HG03571 (cell line): ENCODE measurements around the gene PSMD11.

Experiments
- ATAC-seq: cut with Tn5 transposase; IDR thresholded peaks from one replicate; pipeline ENCODE4 v1.9.1; 2021; ENCODE audit not compliant: unreplicated experiment

PSMD11 gene

GRCh38 chr17:32489320-32490100 lies 45.2 kb downstream of the PSMD11 start:
- no peak for ATAC-seq

DNA sequence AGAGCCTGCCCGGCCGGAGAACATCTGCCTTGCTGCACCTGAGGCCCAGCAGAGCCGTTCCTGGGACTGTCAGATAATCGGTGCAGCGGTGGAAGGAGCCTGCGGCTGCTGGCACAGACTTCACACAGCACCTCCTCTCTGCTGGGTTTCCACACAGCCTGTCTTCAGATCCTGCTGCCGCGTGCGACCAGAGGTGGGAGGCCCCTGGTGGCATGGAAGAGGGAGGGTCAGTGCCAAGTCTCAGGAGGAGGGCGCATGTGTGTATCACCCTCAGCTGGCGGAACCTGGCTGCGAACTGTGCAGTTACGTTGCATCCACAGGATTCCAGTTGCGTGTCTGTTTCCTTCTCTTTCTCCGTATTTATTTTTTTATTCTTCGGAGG lies 45.8 kb downstream of the PSMD11 start:
- no peak for ATAC-seq

GRCh38 chr17:32491371-32492263 lies 47.3 kb downstream of the PSMD11 start:
- no peak for ATAC-seq

DNA sequence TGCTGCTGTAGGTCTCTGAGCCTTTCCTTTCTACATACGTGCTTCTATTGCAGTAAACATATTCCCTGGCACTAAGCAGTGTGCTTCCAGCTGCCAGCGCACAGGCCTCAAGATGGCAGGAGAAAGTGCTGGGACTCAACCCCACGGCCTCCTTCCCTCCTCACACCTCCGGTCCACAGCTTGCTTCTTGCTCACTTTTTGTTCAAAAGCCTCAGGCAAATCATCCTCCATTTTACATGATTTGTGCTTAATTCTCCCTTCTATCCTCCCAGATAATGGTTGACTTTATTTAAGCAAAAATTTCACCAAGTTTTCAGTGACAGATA lies 47.9 kb downstream of the PSMD11 start:
- ATAC-seq = no peak

DNA sequence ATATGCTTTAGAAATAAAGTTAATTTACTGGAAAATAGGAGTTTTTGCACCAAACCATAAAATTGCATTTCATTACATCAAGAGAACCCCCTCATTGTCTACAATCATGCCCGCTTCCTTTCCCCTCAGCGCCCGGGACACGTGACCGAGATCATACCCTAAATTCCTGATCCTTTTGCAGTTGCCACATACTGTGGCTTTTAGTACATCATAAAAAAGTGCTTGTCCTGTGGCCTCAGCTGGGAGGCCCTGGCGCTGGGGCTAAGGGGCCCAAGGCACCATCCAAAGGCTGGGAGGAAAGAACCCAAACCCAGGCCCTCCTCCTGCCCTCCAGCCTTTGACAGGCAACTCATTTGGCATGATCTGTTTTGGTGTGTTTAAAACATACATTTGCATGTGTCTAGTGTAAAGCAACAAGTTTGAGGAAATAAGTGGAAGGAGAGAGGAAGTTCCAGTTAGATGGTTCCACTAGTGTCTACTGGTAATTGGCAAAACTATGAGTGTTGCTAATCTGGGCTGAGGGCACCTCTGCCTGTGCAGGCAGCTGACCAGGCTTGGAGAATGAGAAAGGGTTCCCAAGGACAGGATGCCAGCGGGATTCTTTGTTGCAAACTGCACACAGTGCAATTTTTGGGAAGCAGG lies 48.5 kb downstream of the PSMD11 start:
- no peak for ATAC-seq

GRCh38 chr17:32493571-32493970 lies 49.3 kb downstream of the PSMD11 start:
- ATAC-seq = no peak

DNA sequence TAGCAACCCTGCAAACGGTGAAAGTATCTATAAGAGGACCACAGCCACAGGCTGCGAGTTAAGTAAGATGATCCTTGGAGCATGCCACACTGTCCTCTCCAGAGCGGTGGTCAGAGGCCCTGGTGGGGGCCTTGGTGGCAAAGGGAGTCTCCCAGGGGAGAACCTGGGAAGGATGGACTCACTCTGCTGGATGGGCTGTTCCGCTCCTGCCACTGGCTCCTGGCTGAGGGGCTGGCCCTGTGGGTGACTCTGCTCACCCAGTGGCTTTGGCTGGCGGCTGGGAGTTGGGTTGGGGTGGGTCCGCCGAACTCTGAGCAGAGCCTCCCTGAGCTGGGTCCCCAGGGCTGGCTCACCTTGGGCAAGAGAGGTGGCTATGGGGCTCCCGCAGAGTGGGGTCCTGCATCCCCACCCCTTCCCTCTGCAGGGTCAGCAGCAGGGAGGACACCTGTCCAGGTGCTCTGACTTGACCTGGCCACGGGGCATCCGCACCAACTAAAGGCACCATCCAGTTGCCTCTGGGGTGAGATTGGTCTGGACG lies 49.7 kb downstream of the PSMD11 start:
- ATAC-seq = no peak

DNA sequence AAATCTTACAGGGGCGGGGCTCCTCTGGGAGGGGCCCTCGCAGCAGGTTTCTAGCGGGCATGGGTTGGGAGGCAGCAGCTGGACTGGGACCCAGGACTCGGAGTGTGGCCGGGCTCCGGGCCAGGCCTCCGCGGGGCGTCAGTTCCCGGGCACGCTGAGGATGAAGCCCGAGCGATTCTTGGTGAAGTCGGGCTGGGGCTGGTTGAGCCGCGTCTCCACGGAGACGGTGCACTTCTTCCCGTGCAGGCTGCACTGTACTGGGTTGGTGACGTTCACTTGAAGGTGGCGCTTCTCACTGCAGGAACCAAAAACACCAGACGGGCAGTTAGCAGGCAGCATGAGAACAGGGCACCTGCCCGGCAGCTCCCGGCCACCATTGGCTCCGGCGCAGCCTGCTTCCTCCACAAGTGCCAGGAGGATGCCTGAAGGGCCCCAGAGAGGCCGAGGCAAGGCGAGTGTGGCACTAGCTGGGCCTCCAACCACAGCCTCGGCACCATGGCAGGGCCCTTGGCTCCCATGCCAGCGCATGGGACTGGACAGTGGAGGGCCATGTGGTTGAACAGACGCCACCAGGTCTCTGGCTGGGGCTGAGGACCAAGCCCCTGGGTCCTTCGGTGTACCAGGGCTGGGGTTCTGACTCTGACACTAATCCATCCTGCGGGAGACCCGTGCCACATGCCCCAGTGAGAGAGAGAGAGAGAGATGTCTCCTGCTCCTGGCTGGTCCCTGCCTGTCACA lies 50.5 kb downstream of the PSMD11 start:
- ATAC-seq = no peak

DNA sequence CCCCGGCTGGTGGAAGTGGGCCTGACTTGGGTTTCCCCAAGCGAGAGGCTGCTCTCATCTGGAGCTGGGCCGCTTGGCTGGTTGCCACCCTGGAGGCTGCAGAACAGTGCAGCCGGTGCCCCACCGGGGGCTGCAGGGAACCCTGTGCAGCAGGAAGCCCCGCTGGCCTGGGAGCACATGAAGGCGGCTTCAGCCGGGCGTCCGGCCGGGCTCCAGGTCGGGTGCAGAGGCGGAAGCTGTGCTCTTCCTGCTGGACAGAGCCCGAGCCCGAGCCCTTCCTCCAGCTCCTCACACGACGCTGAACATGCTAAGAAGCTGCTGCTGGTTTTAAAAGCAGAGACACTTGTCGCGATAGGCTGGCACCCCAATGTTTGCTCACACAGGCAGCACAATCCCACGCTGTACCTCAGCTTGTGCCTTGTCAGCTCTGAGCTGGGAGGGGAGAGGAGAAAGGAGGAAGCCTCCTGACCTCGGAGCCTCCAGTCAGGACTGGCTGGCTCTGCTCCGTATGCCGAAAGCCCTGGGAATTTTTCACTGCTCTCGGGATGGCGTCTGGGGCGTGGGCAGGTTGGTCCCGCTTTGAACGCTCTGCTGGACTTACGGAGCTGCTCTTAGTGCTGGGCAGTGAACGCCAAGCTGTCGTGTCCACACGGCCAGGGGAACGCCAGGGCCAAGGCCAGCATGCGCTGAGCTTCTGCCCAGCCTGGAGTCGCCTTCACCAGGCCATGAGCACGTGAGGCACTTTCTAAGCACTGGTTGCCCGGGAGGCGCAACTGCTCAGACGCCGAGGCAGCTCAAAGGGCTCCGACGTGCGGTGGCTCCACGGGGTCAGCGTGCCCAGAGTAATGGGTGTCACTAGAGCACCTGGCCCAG lies 51.3 kb downstream of the PSMD11 start:
- ATAC-seq = no peak

GRCh38 chr17:32496395-32497073 lies 52.2 kb downstream of the PSMD11 start:
- ATAC-seq = no peak

- no peak for ATAC-seq
Observed at GRCh38 chr17:32497431-32498205, 53.3 kb downstream of the PSMD11 start.

DNA sequence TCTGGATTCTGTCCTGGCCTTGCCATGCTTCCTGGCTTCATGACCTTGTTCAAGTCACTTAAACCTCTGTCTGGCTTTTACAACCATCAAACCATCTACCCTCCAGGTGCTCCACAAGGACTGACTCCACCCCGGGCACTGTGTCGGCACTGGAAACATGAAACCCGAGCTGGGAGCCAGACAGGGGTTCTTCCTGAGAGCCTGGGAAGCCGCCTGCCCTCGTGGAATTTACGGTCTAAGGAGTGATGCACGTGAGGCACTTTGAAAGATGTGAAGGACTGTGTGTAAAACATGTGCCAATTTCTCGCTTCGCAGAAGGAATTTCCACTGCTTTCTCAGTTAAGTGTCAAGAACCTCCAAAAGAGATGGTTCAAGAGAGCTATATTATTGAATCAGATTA lies 54.1 kb downstream of the PSMD11 start:
- ATAC-seq = no peak

- no peak for ATAC-seq
Observed at GRCh38 chr17:32502013-32502412, 57.7 kb downstream of the PSMD11 start.

DNA sequence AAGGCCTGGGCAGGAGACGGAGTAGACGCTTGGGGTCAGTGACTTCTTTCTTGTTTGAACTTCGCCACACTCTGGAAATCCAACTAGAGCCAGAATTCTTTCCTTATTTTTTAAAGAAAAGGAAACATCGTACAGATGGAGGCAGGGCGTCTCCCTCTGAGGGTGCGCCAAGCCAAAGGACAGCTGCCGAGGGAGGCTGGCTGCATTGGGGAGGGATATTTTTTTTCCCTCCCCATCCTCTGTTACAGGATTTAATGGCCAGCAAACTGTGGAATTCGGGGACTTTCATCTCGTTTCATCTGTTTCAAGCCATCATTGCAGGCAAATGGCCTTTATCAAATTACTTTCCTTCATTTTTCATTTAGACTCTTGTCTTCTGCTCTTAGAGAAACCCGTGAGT lies 58.4 kb downstream of the PSMD11 start:
- no peak for ATAC-seq

- peak; percentile 71 for ATAC-seq
Observed at GRCh38 chr17:32503251-32504165, 59.2 kb downstream of the PSMD11 start.

DNA sequence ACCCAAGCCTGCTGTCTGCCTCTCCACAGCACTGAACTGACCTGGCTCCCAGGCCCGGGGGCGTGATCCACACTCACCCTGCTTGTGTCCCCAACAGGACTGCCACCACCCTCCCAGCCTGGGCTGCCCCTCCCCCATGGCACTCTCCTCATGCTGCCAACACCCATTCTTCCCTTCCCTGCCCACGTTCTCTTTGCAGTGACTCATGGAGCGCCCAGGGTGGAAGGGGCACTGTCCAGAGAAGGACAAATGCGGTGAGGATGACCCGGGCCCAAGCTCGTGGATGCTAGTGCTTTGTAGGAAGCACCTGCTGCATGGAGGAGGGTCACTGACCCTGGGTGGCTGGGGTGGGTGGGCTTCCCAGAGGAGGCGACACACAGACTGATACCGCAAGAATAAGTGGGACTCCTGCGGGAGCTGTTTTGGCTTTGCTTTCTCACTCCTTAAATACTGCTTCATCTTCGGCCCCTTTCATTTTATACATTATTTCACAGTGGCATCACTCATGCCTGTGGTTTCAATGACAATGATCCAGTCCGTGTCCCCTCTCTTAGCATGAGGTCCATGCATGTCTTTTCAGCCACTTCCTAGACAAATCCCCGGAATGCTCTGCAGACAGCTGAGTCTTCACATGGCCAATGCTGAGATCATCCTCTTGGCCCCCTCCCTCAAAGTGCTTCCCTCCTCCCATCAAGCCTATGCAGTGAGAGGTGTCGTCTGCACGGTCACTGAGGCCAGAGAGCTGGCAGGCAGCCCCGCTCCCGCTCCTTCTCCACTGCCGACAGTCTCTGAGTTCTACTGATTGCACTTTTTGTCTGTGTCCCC lies 60.1 kb downstream of the PSMD11 start:
- ATAC-seq = no peak

DNA sequence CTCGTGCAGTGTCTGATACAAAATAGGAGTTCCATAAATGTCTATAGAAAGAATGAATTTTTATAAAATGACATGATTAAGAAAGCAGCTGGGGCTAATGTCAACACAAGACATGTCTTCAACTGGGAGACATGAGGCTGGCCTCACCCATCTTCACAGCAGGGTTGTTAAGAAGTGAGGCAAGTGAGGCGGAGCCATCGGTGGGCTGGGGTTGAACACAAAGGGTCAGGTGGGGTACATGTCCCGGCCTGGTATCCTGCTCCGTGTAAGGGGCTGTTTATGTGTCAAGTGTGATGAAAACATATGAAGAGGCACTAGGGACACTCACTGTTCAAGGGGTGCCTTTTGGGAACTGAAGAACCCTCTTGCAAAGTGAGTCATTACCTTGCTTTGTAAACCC lies 64.6 kb downstream of the PSMD11 start:
- no peak for ATAC-seq
